GM20000 (cell line): ENCODE results near the gene PPIP5K2.

Experiments used
- DNase-seq: peaks from one replicate; pipeline ENCODE4 v3.0.0; 2012; ENCODE audit warnings: low spot score
- CTCF ChIP-seq: IDR thresholded peaks from 2 replicates; pipeline ENCODE4 v1.5.1; 2012; ENCODE audit warnings: mild to moderate bottlenecking, control low read depth; ENCODE audit errors: extremely low read depth, missing control alignments

PPIP5K2 gene

GRCh38 chr5:103110403-103110802 is 9.7 kb upstream of the PPIP5K2 start:
- DNase-seq: no peak
- TF ChIP-seq CTCF: no peak

DNA sequence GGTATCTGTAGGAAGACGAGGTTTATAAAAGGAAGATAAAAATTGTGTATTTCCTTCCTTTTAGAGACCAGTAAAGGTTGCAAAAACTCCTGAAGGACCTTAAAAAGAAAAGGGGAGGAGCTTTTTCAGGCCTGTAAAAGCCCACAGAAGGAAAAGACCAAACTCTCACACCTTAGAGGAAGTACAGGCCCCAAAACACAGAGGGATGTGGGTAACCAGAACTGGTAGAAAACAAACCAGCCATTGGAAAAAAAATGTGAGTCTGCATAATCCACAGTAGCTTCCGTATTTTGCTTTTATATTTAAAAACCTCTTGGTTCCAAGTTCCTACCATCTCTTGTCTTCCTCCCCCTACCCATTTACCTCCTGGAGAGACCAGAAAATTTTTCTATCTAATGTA is 8.6 kb upstream of the PPIP5K2 start:
- no peak for TF ChIP-seq CTCF
- DNase-seq: no peak

GRCh38 chr5:103112910-103113309 is 7.2 kb upstream of the PPIP5K2 start:
- DNase-seq: no peak
- TF ChIP-seq CTCF: no peak

- TF ChIP-seq CTCF: no peak
- no peak for DNase-seq
Observed at GRCh38 chr5:103114440-103114839, 5.7 kb upstream of the PPIP5K2 start.

DNA sequence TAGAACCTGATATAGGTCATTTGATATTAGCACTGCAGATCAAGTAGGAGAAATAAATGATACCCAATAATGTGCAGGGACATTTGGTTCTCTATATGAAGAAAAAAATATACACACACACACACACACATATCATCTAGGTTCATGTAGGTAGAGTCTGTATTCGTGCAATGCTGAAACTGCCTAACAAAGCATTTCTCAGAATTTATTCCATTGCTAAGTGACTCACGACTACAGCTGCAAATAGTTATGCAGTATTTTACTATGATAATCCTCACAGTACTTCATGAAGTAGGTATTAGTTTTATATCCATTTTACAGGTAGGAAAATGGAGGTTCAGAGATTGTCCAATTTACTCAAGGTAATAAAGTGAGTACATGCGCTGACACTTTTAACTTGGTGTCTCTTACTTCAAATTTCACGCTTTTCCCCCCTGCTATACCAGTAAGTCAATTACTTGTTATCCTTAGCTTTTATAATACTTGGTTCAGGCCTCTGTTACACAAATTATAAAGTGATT is 2.6 kb upstream of the PPIP5K2 start:
- DNase-seq: no peak
- no peak for TF ChIP-seq CTCF

DNA sequence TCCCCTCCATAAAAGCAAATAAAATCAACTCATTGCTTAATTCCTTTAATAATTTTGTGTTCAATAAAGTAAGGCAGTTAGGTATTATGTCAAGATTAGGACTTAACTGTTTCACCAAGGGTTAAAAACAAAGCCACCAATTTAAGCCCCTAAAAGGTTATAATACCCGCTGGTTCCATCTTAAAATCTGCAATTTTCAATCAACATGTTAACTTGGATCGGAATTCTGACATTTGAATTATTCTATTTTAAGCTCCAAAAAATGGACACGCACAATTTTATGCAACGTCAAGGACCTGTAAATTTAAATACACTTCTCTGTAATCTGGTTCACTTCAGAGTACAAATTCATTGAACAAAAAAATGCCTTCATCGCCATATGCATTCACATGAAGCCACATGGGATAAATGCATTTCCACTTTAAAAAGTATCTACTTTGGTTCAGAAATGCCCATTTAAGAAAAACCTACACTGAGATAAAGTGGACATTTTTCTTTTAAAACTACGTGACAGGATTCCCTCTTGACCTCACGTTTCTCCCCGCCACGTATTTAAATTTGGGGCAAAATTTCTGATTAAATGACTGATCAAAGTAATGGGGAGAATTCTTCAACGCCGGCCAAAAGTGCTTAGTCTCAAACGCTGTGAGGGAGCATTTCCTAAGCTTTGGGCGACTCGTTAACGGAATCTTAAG is 884 bp upstream of the PPIP5K2 start:
- no peak for DNase-seq
- no peak for TF ChIP-seq CTCF

- DNase-seq: no peak
- TF ChIP-seq CTCF: no peak
Observed at GRCh38 chr5:103120607-103121200, 603 bp downstream of the PPIP5K2 start.
